Mesothelial cell of epicardium (in vitro differentiated cells): ENCODE data around the gene HECTD4. TPM values are rescaled to one million over a fixed set of nuclear protein-coding genes. Genes with fewer than 3 reads are reported as not detected.

Experiments
- DNase-seq, 2 experiments: peaks; one replicate each; pipeline ENCODE4 v3.0.0; 2021; ENCODE audit warnings: low spot score in 2 of 2; ENCODE audit not compliant: unreplicated experiment in 2 of 2
- H3K27ac Mint-ChIP-seq: 2 replicates; pipeline ENCODE4 v1.8.0; 2021; ENCODE audit warnings: mixed read lengths
- H3K27me3 Mint-ChIP-seq: 2 replicates; pipeline ENCODE4 v1.8.0; 2021; ENCODE audit warnings: low read depth, mixed read lengths
- H3K36me3 Mint-ChIP-seq: 2 replicates; pipeline ENCODE4 v1.8.0; 2021; ENCODE audit warnings: mixed read lengths
- H3K4me1 Mint-ChIP-seq: 2 replicates; pipeline ENCODE4 v1.8.0; 2021; ENCODE audit warnings: mixed read lengths
- H3K4me3 Mint-ChIP-seq: 2 replicates; pipeline ENCODE4 v1.8.0; 2021; ENCODE audit warnings: mild to moderate bottlenecking, moderate library complexity, mixed read lengths
- H3K9me3 Mint-ChIP-seq: 2 replicates; pipeline ENCODE4 v1.8.0; 2021; ENCODE audit warnings: mixed read lengths
- CTCF ChIP-seq: fragments of 200-600 bp; sonication (generic); IDR thresholded peaks from one replicate; pipeline ENCODE4 v1.5.0; 2021; ENCODE audit warnings: antibody characterized with exemption; ENCODE audit not compliant: unreplicated experiment
- total RNA-seq: library from RNA; stranded (reverse); gene quantifications from 3 replicates; pipeline ENCODE4 v1.2.1, GENCODE V29; 2021

The HECTD4 gene
- total RNA-seq, 1 donor from 2014 or later: 89.8 TPM

- no peak overlapping the region for H3K27ac Mint-ChIP-seq
- H3K36me3 Mint-ChIP-seq: peaks cover 12% of the 10 kb centered on the region
- no peak for DNase-seq
- no peak for TF ChIP-seq CTCF
- H3K9me3 Mint-ChIP-seq: peaks cover 6% of the 10 kb centered on the region
- no peaks in the 10 kb centered on the region for H3K27me3 Mint-ChIP-seq
- no peak overlapping the region for H3K4me3 Mint-ChIP-seq
- H3K4me1 Mint-ChIP-seq: peaks cover 8% of the 10 kb centered on the region
These were observed 11.2 kb downstream of the HECTD4 start for GRCh38 chr12:112370868-112371510.

- Mint-ChIP-seq H3K4me1 (peaks cover 8% of the 10 kb centered on the region), H3K9me3 (peaks cover 5% of the 10 kb centered on the region), H3K27ac (no peak overlapping the region), H3K4me3 (no peak overlapping the region), H3K27me3 (no peaks in the 10 kb centered on the region), H3K36me3 (peaks cover 10% of the 10 kb centered on the region)
- no peak for DNase-seq
- no peak for TF ChIP-seq CTCF
These were observed 12.0 kb downstream of the HECTD4 start for GRCh38 chr12:112370199-112370598.

- no peaks in the 10 kb centered on the region for H3K27me3 Mint-ChIP-seq
- no peak overlapping the region for H3K4me3 Mint-ChIP-seq
- H3K36me3 Mint-ChIP-seq: peaks cover 1% of the 10 kb centered on the region
- TF ChIP-seq CTCF: no peak
- DNase-seq: no peak
- peaks cover 4% of the 10 kb centered on the region for H3K4me1 Mint-ChIP-seq
- H3K27ac Mint-ChIP-seq: no peak overlapping the region
- H3K9me3 Mint-ChIP-seq: no peaks in the 10 kb centered on the region
These were observed 13.4 kb downstream of the HECTD4 start for GRCh38 chr12:112368856-112369255.

- Mint-ChIP-seq H3K4me3 (no peak overlapping the region), H3K36me3 (peaks cover 1% of the 10 kb centered on the region), H3K9me3 (no peaks in the 10 kb centered on the region), H3K27ac (no peak overlapping the region), H3K4me1 (peaks cover 4% of the 10 kb centered on the region), H3K27me3 (no peaks in the 10 kb centered on the region)
- no peak for TF ChIP-seq CTCF
- no peak for DNase-seq
These were observed 14.3 kb downstream of the HECTD4 start for GRCh38 chr12:112367965-112368364.

GRCh38 chr12:112362310-112362709, 19.9 kb downstream of the HECTD4 start:
- no peaks in the 10 kb centered on the region for H3K9me3 Mint-ChIP-seq

More at GRCh38 chr12:112362310-112362709, 19.9 kb downstream of the HECTD4 start:
- H3K4me1 Mint-ChIP-seq: peaks cover 1% of the 10 kb centered on the region
- DNase-seq: no peak
- peaks cover 4% of the 10 kb centered on the region for H3K36me3 Mint-ChIP-seq
- no peaks in the 10 kb centered on the region for H3K27me3 Mint-ChIP-seq
- H3K27ac Mint-ChIP-seq: no peak overlapping the region
- TF ChIP-seq CTCF: no peak
- no peak overlapping the region for H3K4me3 Mint-ChIP-seq
